GM19372 (cell line): ENCODE measurements around the gene GLRX.
"Not testable (repeated sequence)": the region's sequence is repeated elsewhere in the genome, so short reads cannot be mapped to it uniquely, and the experiment has no call there.

Experiments
- ATAC-seq: cut with Tn5 transposase; IDR thresholded peaks from one replicate; pipeline ENCODE4 v1.9.1; 2021; ENCODE audit warnings: mild to moderate bottlenecking, low read depth, moderate library complexity; ENCODE audit not compliant: unreplicated experiment

The GLRX gene

GRCh38 chr5:95811126-95811423, 11.5 kb downstream of the GLRX start:
- ATAC-seq, result not testable (repeated sequence)

- no peak for ATAC-seq
These were observed 12.0 kb downstream of the GLRX start for GRCh38 chr5:95810305-95811125.

- ATAC-seq, result no peak
These were observed 13.0 kb downstream of the GLRX start for GRCh38 chr5:95809414-95809960.

- peak; percentile 100 for ATAC-seq
These were observed 13.7 kb downstream of the GLRX start for GRCh38 chr5:95808686-95809413.

- no peak for ATAC-seq
These were observed 14.4 kb downstream of the GLRX start for GRCh38 chr5:95808013-95808685.

- no peak for ATAC-seq
These were observed 15.8 kb downstream of the GLRX start for GRCh38 chr5:95806687-95807086.

- ATAC-seq, result no peak
These were observed 17.6 kb downstream of the GLRX start for GRCh38 chr5:95804736-95805539.

GRCh38 chr5:95803271-95804148, 19.0 kb downstream of the GLRX start:
- ATAC-seq, result no peak

- ATAC-seq, result no peak
These were observed 20.6 kb downstream of the GLRX start for GRCh38 chr5:95801961-95802360.

- no peak for ATAC-seq
These were observed 21.0 kb downstream of the GLRX start for GRCh38 chr5:95801532-95801931.

GRCh38 chr5:95800553-95800952, 22.0 kb downstream of the GLRX start:
- ATAC-seq, result no peak

GRCh38 chr5:95799191-95799835, 23.2 kb downstream of the GLRX start:
- ATAC-seq, result no peak

- no peak for ATAC-seq
These were observed 24.0 kb downstream of the GLRX start for GRCh38 chr5:95798545-95798944.

- ATAC-seq, result no peak
These were observed 24.5 kb downstream of the GLRX start for GRCh38 chr5:95798048-95798447.

- no peak for ATAC-seq
These were observed 25.2 kb downstream of the GLRX start for GRCh38 chr5:95797301-95797700.

- no peak for ATAC-seq
These were observed 28.4 kb downstream of the GLRX start for GRCh38 chr5:95794070-95794516.

GRCh38 chr5:95791751-95792150, 30.8 kb downstream of the GLRX start:
- ATAC-seq, result no peak

- no peak for ATAC-seq
These were observed 34.0 kb downstream of the GLRX start for GRCh38 chr5:95788493-95788892.
